ENCODE data around the gene MRGPRF.

- no peak for TF ChIP-seq CTCF (IDR thresholded peaks at IDR 0.05)
- no peak for TF ChIP-seq POLR2A (IDR thresholded peaks at IDR 0.05)
Measured at GRCh38 chr11:68973219-68973618, 39.8 kb downstream of the MRGPRF start.

Data from Peyer's patch (tissue), 4 donors.